C4-2B (cell line): Measurements from ENCODE around the gene DGKH.
"Not testable (repeated sequence)": the region's sequence is repeated elsewhere in the genome, so short reads cannot be mapped to it uniquely, and the experiment has no call there.

Experiments
- ZFX ChIP-seq: fragments of 450-650 bp; IDR thresholded peaks from 2 replicates; pipeline ENCODE4 v1.6.1; 2017
- TF ChIP-seq, protein P1 (sequence below): fragments of 450-650 bp; conservative IDR thresholded peaks from 2 replicates; pipeline ENCODE4 v1.5.1; 2017; ENCODE audit warnings: mild to moderate bottlenecking

DNA sequence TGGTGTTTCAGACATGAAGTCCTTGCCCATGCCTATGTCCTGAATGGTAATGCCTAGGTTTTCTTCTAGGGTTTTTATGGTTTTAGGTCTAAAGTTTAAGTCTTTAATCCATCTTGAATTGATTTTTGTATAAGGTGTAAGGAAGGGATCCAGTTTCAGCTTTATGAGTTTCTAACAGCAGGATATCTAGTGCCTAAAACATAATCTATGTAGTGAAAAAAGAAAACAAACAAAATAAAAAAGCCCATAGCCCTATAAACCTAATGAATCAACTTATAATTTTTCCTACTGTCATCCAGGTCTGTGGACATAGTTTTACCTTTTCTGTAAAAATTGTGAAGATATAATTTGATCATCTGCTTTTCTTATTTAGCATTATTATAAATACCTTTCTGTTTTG lies 115.5 kb downstream of the DGKH start:
- TF ChIP-seq, protein P1, sequence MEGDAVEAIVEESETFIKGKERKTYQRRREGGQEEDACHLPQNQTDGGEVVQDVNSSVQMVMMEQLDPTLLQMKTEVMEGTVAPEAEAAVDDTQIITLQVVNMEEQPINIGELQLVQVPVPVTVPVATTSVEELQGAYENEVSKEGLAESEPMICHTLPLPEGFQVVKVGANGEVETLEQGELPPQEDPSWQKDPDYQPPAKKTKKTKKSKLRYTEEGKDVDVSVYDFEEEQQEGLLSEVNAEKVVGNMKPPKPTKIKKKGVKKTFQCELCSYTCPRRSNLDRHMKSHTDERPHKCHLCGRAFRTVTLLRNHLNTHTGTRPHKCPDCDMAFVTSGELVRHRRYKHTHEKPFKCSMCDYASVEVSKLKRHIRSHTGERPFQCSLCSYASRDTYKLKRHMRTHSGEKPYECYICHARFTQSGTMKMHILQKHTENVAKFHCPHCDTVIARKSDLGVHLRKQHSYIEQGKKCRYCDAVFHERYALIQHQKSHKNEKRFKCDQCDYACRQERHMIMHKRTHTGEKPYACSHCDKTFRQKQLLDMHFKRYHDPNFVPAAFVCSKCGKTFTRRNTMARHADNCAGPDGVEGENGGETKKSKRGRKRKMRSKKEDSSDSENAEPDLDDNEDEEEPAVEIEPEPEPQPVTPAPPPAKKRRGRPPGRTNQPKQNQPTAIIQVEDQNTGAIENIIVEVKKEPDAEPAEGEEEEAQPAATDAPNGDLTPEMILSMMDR, result not testable (repeated sequence)
- not testable (repeated sequence) for TF ChIP-seq ZFX
